HepG2 (cell line): ENCODE measurements around the gene AP3B2. TPM values are rescaled to one million over a fixed set of nuclear protein-coding genes. Genes with fewer than 3 reads are reported as not detected.

Experiments
- ATAC-seq: fragments of 200-7000 bp; cut with Tn5 transposase; 3 replicates; pipeline ENCODE4 v1.9.1; 2020; ENCODE audit warnings: mild to moderate bottlenecking, moderate library complexity
- BruUV-seq: library from RNA; stranded (reverse); fragments of 400-500 nt; replicated peaks from 2 replicates; lab custom pipeline; 2021; lab: Mats Ljungman, UMichigan
- CTCF ChIA-PET: fragments of 300-600 bp; formaldehyde crosslinking; extraction: SDS; loops from one replicate; lab custom pipeline; 2021; ENCODE audit warnings: low total read pairs, inconsistent platforms, low intra/inter-chr PET ratio; lab: Yijun Ruan, JAX
- POLR2A ChIA-PET: fragments of 350-600 bp; sonication (Branson Sonifier 250); formaldehyde crosslinking; loops from one replicate; lab custom pipeline; 2020; ENCODE audit warnings: antibody characterized with exemption, inconsistent platforms; lab: Yijun Ruan, JAX
- DNase-seq: peaks from one replicate; pipeline ENCODE4 v3.0.0-alpha.2; 2015; ENCODE audit warnings: low spot score
- FAIRE-seq: peaks from 3 replicates; lab custom pipeline; 2011; peaks lifted over from hg19 to GRCh38; lab: Jason Lieb, UNC
- H2AFZ ChIP-seq: one replicate; pipeline ENCODE4 v1.6.1; 2011; ENCODE audit warnings: low read length, inconsistent platforms
- H3K27ac ChIP-seq: fragments of 300-600 bp; 3 replicates; pipeline ENCODE4 v1.8.0; 2011; ENCODE audit warnings: mixed run types, mild to moderate bottlenecking, mixed read lengths, low read length, inconsistent platforms; ENCODE audit not compliant: insufficient read depth; ENCODE audit errors: extremely low read length
- H3K27me3 ChIP-seq, 2 experiments: fragments of 200-600 bp in 1 of 2; 2 replicates in 1 of 2; 3 replicates in 1 of 2; pipeline versions ENCODE4 v1.6.0 to v1.8.0; 2011; ENCODE audit warnings: low read length in 2 of 2, mild to moderate bottlenecking in 2 of 2, moderate library complexity in 2 of 2, inconsistent platforms in 1 of 2; ENCODE audit not compliant: insufficient read depth in 2 of 2, control insufficient read depth in 1 of 2
- H3K36me3 ChIP-seq, 2 experiments: fragments of 200-600 bp in 1 of 2; replicated peaks in 1 of 2; 2 replicates in 1 of 2; 3 replicates in 1 of 2; pipeline versions ENCODE4 v1.5.1 to v1.8.0; 2011; ENCODE audit warnings: low read length in 2 of 2, inconsistent platforms in 1 of 2; ENCODE audit not compliant: insufficient read depth in 2 of 2, control insufficient read depth in 1 of 2
- H3K4me1 ChIP-seq: 2 replicates; pipeline ENCODE4 v1.5.1; 2012; ENCODE audit warnings: low read length, inconsistent platforms; ENCODE audit not compliant: insufficient read depth
- H3K4me2 ChIP-seq: 2 replicates; pipeline ENCODE4 v1.6.0; 2011; ENCODE audit warnings: low read depth, low read length, inconsistent platforms
- H3K4me3 ChIP-seq, 3 experiments: fragments of 200-600 bp in 1 of 3; sonication (generic), shearing (Covaris generic) in 1 of 3; replicated peaks in 1 of 3; 2 replicates each; pipeline ENCODE4 v1.5.1; 2011 to 2016; ENCODE audit warnings: low read length in 3 of 3, inconsistent platforms in 2 of 3, low read depth in 2 of 3, mild to moderate bottlenecking in 2 of 3, control low read depth in 1 of 3, mixed read lengths in 1 of 3; ENCODE audit not compliant: insufficient read depth in 1 of 3
- H3K79me2 ChIP-seq: one replicate; pipeline ENCODE4 v1.6.1; 2011; ENCODE audit warnings: low read length, inconsistent platforms; ENCODE audit not compliant: insufficient read depth
- H3K9ac ChIP-seq: 2 replicates; pipeline ENCODE4 v1.6.0; 2011; ENCODE audit warnings: mild to moderate bottlenecking, low read depth, low read length, inconsistent platforms; ENCODE audit not compliant: insufficient read depth
- H3K9me3 ChIP-seq: 2 replicates; pipeline ENCODE4 v1.5.1; 2012; ENCODE audit warnings: mild to moderate bottlenecking, low read length
- H4K20me1 ChIP-seq: 2 replicates; pipeline ENCODE4 v1.6.0; 2011; ENCODE audit warnings: inconsistent platforms, mild to moderate bottlenecking, low read length, moderate library complexity; ENCODE audit not compliant: insufficient read depth
- AHR ChIP-seq: IDR thresholded peaks from 2 replicates; pipeline ENCODE4 v1.6.1; 2018; ENCODE audit warnings: missing genetic modification reagents, missing compliant biosample characterization
- CAMTA2 ChIP-seq: sonication (generic); formaldehyde crosslinking; IDR thresholded peaks from 2 replicates; pipeline ENCODE4 v1.4.0; 2020; ENCODE audit warnings: mild to moderate bottlenecking, missing genetic modification reagents, borderline replicate concordance
- CCDC6 ChIP-seq: sonication (generic); formaldehyde crosslinking; IDR thresholded peaks from 2 replicates; pipeline ENCODE4 v1.8.1; 2022; ENCODE audit warnings: mild to moderate bottlenecking, missing genetic modification reagents, moderate library complexity
- CEBPZ ChIP-seq: IDR thresholded peaks from 2 replicates; pipeline ENCODE4 v1.6.1; 2012; ENCODE audit warnings: low read length, improper control_type of control experiment
- EZH2 ChIP-seq: conservative IDR thresholded peaks from 2 replicates; pipeline ENCODE4 v1.6.1; 2012; ENCODE audit warnings: mild to moderate bottlenecking, low read depth, low read length, moderate library complexity
- HDAC2 ChIP-seq: sonication (generic); formaldehyde crosslinking; IDR thresholded peaks from 2 replicates; pipeline ENCODE4 v1.4.0; 2020; ENCODE audit warnings: missing genetic modification reagents
- KLF12 ChIP-seq: sonication (generic); formaldehyde crosslinking; IDR thresholded peaks from 2 replicates; pipeline ENCODE4 v1.4.0; 2020; ENCODE audit warnings: missing genetic modification reagents, borderline replicate concordance
- SMAD9 ChIP-seq: sonication (generic); formaldehyde crosslinking; IDR thresholded peaks from 2 replicates; pipeline ENCODE4 v1.5.1; 2020; ENCODE audit warnings: mild to moderate bottlenecking, missing genetic modification reagents
- TEAD3 ChIP-seq: optimal IDR thresholded peaks from 2 replicates; pipeline ENCODE3; 2016; ENCODE audit warnings: borderline replicate concordance
- TP53 ChIP-seq: sonication (generic); formaldehyde crosslinking; conservative IDR thresholded peaks from 2 replicates; pipeline ENCODE4 v1.4.0; 2020; ENCODE audit warnings: missing genetic modification reagents
- ZBTB21 ChIP-seq: sonication (generic); formaldehyde crosslinking; IDR thresholded peaks from 2 replicates; pipeline ENCODE4 v1.4.0; 2020; ENCODE audit warnings: missing genetic modification reagents
- ZFP62 ChIP-seq: sonication (generic); formaldehyde crosslinking; IDR thresholded peaks from 2 replicates; pipeline ENCODE4 v1.4.0; 2020; ENCODE audit warnings: missing genetic modification reagents
- ZNF549 ChIP-seq: sonication (generic); formaldehyde crosslinking; IDR thresholded peaks from 2 replicates; pipeline ENCODE4 v1.5.0; 2020; ENCODE audit warnings: missing genetic modification reagents
- ZNF615 ChIP-seq: sonication (generic); formaldehyde crosslinking; IDR thresholded peaks from 2 replicates; pipeline ENCODE4 v1.5.0; 2020; ENCODE audit warnings: mild to moderate bottlenecking, missing genetic modification reagents, borderline replicate concordance
- WGBS: methylation state at CpG from one replicate; pipeline ENCODE4 v1.1.6; 2017; ENCODE audit warnings: low lambda C conversion rate; 5-methylcytosine and 5-hydroxymethylcytosine counted together
- in situ Hi-C: cut with HindIII; loops from 2 replicates; pipeline ENCODE4 v1.10.0; 2017; ENCODE audit warnings: low pct_unique_long_range_greater_than_20kb; ENCODE audit not compliant: extremely low pct_ligation_motif_present
- intact Hi-C: fragments of 100-400 bp; cut with micrococcal nuclease; formaldehyde crosslinking; loops from one replicate; pipeline ENCODE4 v1.10.0; 2022; ENCODE audit not compliant: unreplicated experiment
- polyA plus RNA-seq, 8 experiments: library from polyadenylated mRNA; depleted of rRNA in 3 of 8; stranded (reverse) in 7 of 8; unstranded in 1 of 8; fragments of >200 nt; fragmentation: Illumina TruSeq in 4 of 8; extraction: Trizol in 4 of 8; gene quantifications; 2 replicates each; pipeline versions ENCODE4 v1.2.1 to v1.2.3, GENCODE V29; 2011 to 2016; ENCODE audit warnings: low read depth in 4 of 8, missing spikeins in 1 of 8, mixed read lengths in 1 of 8; ENCODE audit not compliant: insufficient read depth in 1 of 8
- total RNA-seq, 5 experiments: library from RNA; depleted of rRNA; stranded (reverse); fragments of >200 nt; fragmentation: Illumina TruSeq; extraction: Trizol; gene quantifications; 2 replicates each; pipeline ENCODE4 v1.2.3, GENCODE V29; 2016; ENCODE audit warnings: low read depth in 1 of 5
- TF ChIP-seq, protein P1 (sequence below): sonication (generic); formaldehyde crosslinking; IDR thresholded peaks from 2 replicates; pipeline ENCODE4 v1.4.0; 2020; ENCODE audit warnings: missing genetic modification reagents

The AP3B2 gene
- total and polyA plus RNA-seq, 2 of the 13 experiments (the other 11 are each of a cell fraction or from before 2014, with no cell fraction given), result not detected

GRCh38 chr15:82742134-82742533, 32.5 kb upstream of the AP3B2 start (continued):
- TF ChIP-seq, protein P1, sequence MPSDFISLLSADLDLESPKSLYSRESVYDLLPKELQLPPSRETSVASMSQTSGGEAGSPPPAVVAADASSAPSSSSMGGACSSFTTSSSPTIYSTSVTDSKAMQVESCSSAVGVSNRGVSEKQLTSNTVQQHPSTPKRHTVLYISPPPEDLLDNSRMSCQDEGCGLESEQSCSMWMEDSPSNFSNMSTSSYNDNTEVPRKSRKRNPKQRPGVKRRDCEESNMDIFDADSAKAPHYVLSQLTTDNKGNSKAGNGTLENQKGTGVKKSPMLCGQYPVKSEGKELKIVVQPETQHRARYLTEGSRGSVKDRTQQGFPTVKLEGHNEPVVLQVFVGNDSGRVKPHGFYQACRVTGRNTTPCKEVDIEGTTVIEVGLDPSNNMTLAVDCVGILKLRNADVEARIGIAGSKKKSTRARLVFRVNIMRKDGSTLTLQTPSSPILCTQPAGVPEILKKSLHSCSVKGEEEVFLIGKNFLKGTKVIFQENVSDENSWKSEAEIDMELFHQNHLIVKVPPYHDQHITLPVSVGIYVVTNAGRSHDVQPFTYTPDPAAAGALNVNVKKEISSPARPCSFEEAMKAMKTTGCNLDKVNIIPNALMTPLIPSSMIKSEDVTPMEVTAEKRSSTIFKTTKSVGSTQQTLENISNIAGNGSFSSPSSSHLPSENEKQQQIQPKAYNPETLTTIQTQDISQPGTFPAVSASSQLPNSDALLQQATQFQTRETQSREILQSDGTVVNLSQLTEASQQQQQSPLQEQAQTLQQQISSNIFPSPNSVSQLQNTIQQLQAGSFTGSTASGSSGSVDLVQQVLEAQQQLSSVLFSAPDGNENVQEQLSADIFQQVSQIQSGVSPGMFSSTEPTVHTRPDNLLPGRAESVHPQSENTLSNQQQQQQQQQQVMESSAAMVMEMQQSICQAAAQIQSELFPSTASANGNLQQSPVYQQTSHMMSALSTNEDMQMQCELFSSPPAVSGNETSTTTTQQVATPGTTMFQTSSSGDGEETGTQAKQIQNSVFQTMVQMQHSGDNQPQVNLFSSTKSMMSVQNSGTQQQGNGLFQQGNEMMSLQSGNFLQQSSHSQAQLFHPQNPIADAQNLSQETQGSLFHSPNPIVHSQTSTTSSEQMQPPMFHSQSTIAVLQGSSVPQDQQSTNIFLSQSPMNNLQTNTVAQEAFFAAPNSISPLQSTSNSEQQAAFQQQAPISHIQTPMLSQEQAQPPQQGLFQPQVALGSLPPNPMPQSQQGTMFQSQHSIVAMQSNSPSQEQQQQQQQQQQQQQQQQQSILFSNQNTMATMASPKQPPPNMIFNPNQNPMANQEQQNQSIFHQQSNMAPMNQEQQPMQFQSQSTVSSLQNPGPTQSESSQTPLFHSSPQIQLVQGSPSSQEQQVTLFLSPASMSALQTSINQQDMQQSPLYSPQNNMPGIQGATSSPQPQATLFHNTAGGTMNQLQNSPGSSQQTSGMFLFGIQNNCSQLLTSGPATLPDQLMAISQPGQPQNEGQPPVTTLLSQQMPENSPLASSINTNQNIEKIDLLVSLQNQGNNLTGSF (CRISPR knock-in tag), result no peak
- no peak for TF ChIP-seq TEAD3 (CRISPR knock-in tag)

DNA sequence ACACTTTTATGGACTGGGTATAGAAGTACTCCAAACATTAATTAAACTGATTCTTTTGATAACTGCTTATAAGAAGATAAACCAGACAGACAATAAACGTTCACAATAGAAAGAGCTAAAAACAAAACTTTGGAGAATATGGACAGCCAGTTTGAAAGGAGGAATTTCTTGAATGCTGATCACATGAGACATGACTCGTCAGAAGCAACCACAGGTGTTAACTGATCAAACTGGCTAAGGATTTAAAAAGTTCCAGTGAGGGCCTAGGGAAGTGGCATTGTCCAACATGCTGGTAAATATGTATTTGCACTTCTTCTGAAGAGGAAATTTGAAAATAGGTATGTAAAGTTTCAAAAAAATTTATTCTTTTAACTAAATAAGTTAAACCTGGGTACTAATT, 29.4 kb upstream of the AP3B2 start:
- POLR2A ChIA-PET, result interaction anchor here (2.6 kb wide), 1 partner anchor 11 kb away, joined by 9 read pairs; no protein-coding TSS in a partner anchor
- Histone ChIP-seq H3K4me3 (no peak overlapping the region), H3K36me3 (no peaks in the 10 kb centered on the region), H3K4me2 (no peak overlapping the region), H3K79me2 (no peaks in the 10 kb centered on the region), H3K9me3 (no peaks in the 10 kb centered on the region), H2AFZ (no peak overlapping the region), H3K4me1 (no peaks in the 10 kb centered on the region), H3K27ac (no peak overlapping the region), H3K9ac (no peak overlapping the region), H3K27me3 (no peaks in the 10 kb centered on the region), H4K20me1 (no peaks in the 10 kb centered on the region)
- intact Hi-C loops, result no loop called here
- ATAC-seq (no peak), FAIRE-seq (no peak), DNase-seq (no peak)
- CTCF ChIA-PET, result no interaction called here
- 74% methylated on average over 2 of the region's 2 CpGs for WGBS
- in situ Hi-C loops, result no loop called here
- BruUV-seq, result no TSS peak
- no peak for TF ChIP-seq CAMTA2 (CRISPR knock-in tag)
- TF ChIP-seq ZBTB21 (CRISPR knock-in tag), result no peak
- TF ChIP-seq KLF12 (CRISPR knock-in tag), result no peak
- TF ChIP-seq AHR (CRISPR knock-in tag), result no peak
- no peak for TF ChIP-seq HDAC2 (CRISPR knock-in tag)
- TF ChIP-seq EZH2, result no peak
- TF ChIP-seq CCDC6, result no peak
- TF ChIP-seq ZNF615, result no peak
- no peak for TF ChIP-seq TP53 (CRISPR knock-in tag)
- no peak for TF ChIP-seq SMAD9 (CRISPR knock-in tag)
- TF ChIP-seq CEBPZ, result no peak
- no peak for TF ChIP-seq ZNF549 (CRISPR knock-in tag)
- no peak for TF ChIP-seq ZFP62 (CRISPR knock-in tag)
